Caco-2 (cell line): Measurements from ENCODE around the gene POLE3. TPM values are rescaled to one million over a fixed set of nuclear protein-coding genes. Genes with fewer than 3 reads are reported as not detected.
A peak's percentile ranks its signal among the peaks of the same experiment; 100 is the strongest.
"Not testable (repeated sequence)": the region's sequence is repeated elsewhere in the genome, so short reads cannot be mapped to it uniquely, and the experiment has no call there.

ENCODE experiments used
- BruUV-seq: library from RNA; stranded (reverse); fragments of 400-500 nt; replicated peaks from 2 replicates; lab custom pipeline; 2021; lab: Mats Ljungman, UMichigan
- CTCF ChIA-PET: fragments of 300-600 bp; sonication (Branson Sonifier 250); formaldehyde crosslinking; loops from one replicate; lab custom pipeline; 2022; ENCODE audit warnings: antibody characterized with exemption; lab: Charles Lee
- POLR2A ChIA-PET: fragments of 300-600 bp; sonication (Branson Sonifier 250); formaldehyde crosslinking; loops from one replicate; lab custom pipeline; 2022; ENCODE audit warnings: antibody characterized with exemption; lab: Charles Lee
- DNase-seq, 2 experiments: peaks; one replicate each; pipeline versions ENCODE4 v3.0.0 to v3.0.0-alpha.2; 2020 to 2022
- H3K27me3 ChIP-seq: replicated peaks from 2 replicates; pipeline ENCODE4 v1.6.0; 2011; ENCODE audit warnings: low read length; ENCODE audit not compliant: control insufficient read depth, insufficient read depth
- H3K36me3 ChIP-seq: 2 replicates; pipeline ENCODE4 v1.5.1; 2011; ENCODE audit warnings: low read length; ENCODE audit not compliant: control insufficient read depth, insufficient read depth
- H3K4me1 ChIP-seq: fragments of 250-450 bp; sonication (Bioruptor Pico); 2 replicates; pipeline ENCODE4 v1.5.1; 2020; ENCODE audit warnings: mild to moderate bottlenecking
- H3K4me3 ChIP-seq: 2 replicates; pipeline ENCODE4 v1.5.1; 2011; ENCODE audit warnings: low read depth, mild to moderate bottlenecking, control low read depth, low read length
- H3K9me3 ChIP-seq: fragments of 250-450 bp; sonication (Bioruptor Pico); 2 replicates; pipeline ENCODE4 v1.5.1; 2020; ENCODE audit warnings: mild to moderate bottlenecking, moderate library complexity
- H3K27ac Mint-ChIP-seq: one replicate; pipeline ENCODE4 v1.8.0; 2022; ENCODE audit warnings: mixed read lengths; ENCODE audit not compliant: unreplicated experiment
- H3K27me3 Mint-ChIP-seq: one replicate; pipeline ENCODE4 v1.8.0; 2022; ENCODE audit warnings: mixed read lengths; ENCODE audit not compliant: insufficient read depth, unreplicated experiment
- H3K36me3 Mint-ChIP-seq: one replicate; pipeline ENCODE4 v1.8.0; 2022; ENCODE audit warnings: mild to moderate bottlenecking, mixed read lengths; ENCODE audit not compliant: insufficient read depth, unreplicated experiment
- H3K4me1 Mint-ChIP-seq: one replicate; pipeline ENCODE4 v1.8.0; 2022; ENCODE audit warnings: low read depth, mixed read lengths; ENCODE audit not compliant: unreplicated experiment
- H3K4me3 Mint-ChIP-seq: one replicate; pipeline ENCODE4 v1.8.0; 2022; ENCODE audit warnings: mild to moderate bottlenecking, moderate library complexity, mixed read lengths; ENCODE audit not compliant: unreplicated experiment
- H3K9me3 Mint-ChIP-seq: one replicate; pipeline ENCODE4 v1.8.0; 2022; ENCODE audit warnings: mixed read lengths; ENCODE audit not compliant: unreplicated experiment
- intact Hi-C: fragments of 100-400 bp; cut with micrococcal nuclease; formaldehyde crosslinking; loops from one replicate; pipeline ENCODE4 v1.10.0; 2022; ENCODE audit not compliant: unreplicated experiment
- total RNA-seq: library from RNA; stranded (reverse); gene quantifications from 2 replicates; pipeline ENCODE4 v1.2.3, GENCODE V29; 2022
- TF ChIP-seq, protein P1 (sequence below), 2 experiments: fragments of 200-600 bp in 1 of 2; IDR thresholded peaks; 1 replicate in 1 of 2; 2 replicates in 1 of 2; pipeline versions ENCODE4 v1.5.1 to v1.8.0; 2011 to 2022; ENCODE audit warnings: antibody characterized with exemption in 1 of 2, control low read depth in 1 of 2, inconsistent platforms in 1 of 2, low read depth in 1 of 2, low read length in 1 of 2, mild to moderate bottlenecking in 1 of 2, moderate library complexity in 1 of 2; ENCODE audit not compliant: insufficient read depth in 1 of 2, severe bottlenecking in 1 of 2, unreplicated experiment in 1 of 2

POLE3 gene
- total RNA-seq, 1 experiment from 2014 or later: 57.2 TPM

DNA sequence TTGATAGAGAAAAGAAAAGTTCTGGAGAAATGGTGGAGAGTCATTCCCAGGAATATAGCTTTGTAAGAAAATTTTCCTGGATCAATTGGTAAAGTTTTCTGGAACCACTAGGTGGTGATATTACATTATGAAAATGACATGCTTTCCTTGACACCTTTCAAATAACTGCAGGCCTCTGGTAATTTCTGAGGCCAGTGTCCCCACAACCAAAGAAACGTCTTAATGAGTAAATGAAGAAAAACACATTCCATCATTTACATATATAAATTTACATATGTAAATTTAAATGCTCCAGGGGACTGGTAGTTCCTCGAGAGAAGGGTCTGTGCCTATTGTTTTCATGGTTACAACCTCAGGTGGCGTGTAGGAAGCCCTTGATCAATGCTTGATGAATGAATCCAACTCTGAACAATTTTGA is 35.9 kb upstream of the POLE3 start:
- H3K4me1 Mint-ChIP-seq: peaks cover 6% of the 10 kb centered on the region
- Histone ChIP-seq H3K36me3 (no peaks in the 10 kb centered on the region), H3K9me3 (no peaks in the 10 kb centered on the region), H3K4me1 (0 out of 2 replicates have a peak, but pooled peaks cover 3% of the 10 kb centered on the region), H3K27me3 (no peaks in the 10 kb centered on the region), H3K4me3 (no peak overlapping the region)
- TF ChIP-seq, protein P1, sequence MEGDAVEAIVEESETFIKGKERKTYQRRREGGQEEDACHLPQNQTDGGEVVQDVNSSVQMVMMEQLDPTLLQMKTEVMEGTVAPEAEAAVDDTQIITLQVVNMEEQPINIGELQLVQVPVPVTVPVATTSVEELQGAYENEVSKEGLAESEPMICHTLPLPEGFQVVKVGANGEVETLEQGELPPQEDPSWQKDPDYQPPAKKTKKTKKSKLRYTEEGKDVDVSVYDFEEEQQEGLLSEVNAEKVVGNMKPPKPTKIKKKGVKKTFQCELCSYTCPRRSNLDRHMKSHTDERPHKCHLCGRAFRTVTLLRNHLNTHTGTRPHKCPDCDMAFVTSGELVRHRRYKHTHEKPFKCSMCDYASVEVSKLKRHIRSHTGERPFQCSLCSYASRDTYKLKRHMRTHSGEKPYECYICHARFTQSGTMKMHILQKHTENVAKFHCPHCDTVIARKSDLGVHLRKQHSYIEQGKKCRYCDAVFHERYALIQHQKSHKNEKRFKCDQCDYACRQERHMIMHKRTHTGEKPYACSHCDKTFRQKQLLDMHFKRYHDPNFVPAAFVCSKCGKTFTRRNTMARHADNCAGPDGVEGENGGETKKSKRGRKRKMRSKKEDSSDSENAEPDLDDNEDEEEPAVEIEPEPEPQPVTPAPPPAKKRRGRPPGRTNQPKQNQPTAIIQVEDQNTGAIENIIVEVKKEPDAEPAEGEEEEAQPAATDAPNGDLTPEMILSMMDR (IDR thresholded peaks at IDR 0.05; ENCODE audit: insufficient read depth in 1 of 2, low read depth in 1 of 2, low read length in 1 of 2, severe bottlenecking in 1 of 2, unreplicated experiment in 1 of 2): peak; percentile 11 to 48
- intact Hi-C loops: loop anchor here (2.0 to 5.0 kb wide), 2 partner anchors 61 to 144 kb away; no protein-coding TSS in a partner anchor
- no peak overlapping the region for H3K27ac Mint-ChIP-seq
- ChIA-PET CTCF (interaction anchor here (1.0 to 2.1 kb wide), 10 partner anchors 9 to 210 kb away, joined by 3 to 64 read pairs (median 9); partner anchors contain the start of genes ALAD, CDC26, PRPF4 and RGS3), POLR2A (interaction anchor here (0.8 to 1.2 kb wide), 2 partner anchors 9 to 23 kb away, joined by 3 read pairs; no protein-coding TSS in a partner anchor)
- no peak overlapping the region for H3K4me3 Mint-ChIP-seq
- H3K9me3 Mint-ChIP-seq: no peaks in the 10 kb centered on the region
- no TSS peak for BruUV-seq
- H3K36me3 Mint-ChIP-seq: no peaks in the 10 kb centered on the region
- H3K27me3 Mint-ChIP-seq: no peaks in the 10 kb centered on the region
- peak in 1 of 2 experiments; percentile 49 for DNase-seq

DNA sequence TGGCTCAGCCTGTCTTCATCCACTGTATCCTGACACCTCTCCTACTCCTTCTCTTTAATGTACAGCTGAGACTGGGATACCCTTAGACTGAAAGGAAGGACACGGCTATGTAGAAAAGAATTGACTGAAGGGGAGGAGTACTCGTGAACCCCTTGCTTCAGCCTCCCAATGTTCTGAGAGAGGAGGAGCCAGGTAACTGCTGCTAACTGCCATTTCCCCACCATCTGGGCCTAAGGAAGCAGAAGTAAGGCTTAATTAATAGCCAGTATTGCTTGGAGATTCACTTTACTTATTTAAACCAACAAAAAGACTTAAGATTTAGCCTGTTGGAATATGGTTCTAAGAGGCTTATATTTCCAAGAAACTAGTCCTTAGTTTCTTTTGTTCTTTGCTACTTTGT is 34.3 kb upstream of the POLE3 start:
- no TSS peak for BruUV-seq
- no peak overlapping the region for H3K4me3 ChIP-seq
- H3K36me3 ChIP-seq: no peaks in the 10 kb centered on the region
- H3K27me3 ChIP-seq: no peaks in the 10 kb centered on the region
- Mint-ChIP-seq H3K4me1 (no peaks in the 10 kb centered on the region), H3K4me3 (no peak overlapping the region), H3K27me3 (no peaks in the 10 kb centered on the region), H3K36me3 (no peaks in the 10 kb centered on the region), H3K27ac (no peak overlapping the region), H3K9me3 (no peaks in the 10 kb centered on the region)
- no peaks in the 10 kb centered on the region for H3K9me3 ChIP-seq
- intact Hi-C loops: loop anchor here (5.0 kb wide), 1 partner anchor 63 kb away; no protein-coding TSS in a partner anchor
- TF ChIP-seq, protein P1 (IDR thresholded peaks at IDR 0.05; ENCODE audit: insufficient read depth in 1 of 2, low read depth in 1 of 2, low read length in 1 of 2, severe bottlenecking in 1 of 2, unreplicated experiment in 1 of 2): no peak
- CTCF ChIA-PET: no interaction called here
- H3K4me1 ChIP-seq: 0 out of 2 replicates have a peak, but pooled peaks cover 3% of the 10 kb centered on the region
- DNase-seq: no peak
- POLR2A ChIA-PET: no interaction called here

DNA sequence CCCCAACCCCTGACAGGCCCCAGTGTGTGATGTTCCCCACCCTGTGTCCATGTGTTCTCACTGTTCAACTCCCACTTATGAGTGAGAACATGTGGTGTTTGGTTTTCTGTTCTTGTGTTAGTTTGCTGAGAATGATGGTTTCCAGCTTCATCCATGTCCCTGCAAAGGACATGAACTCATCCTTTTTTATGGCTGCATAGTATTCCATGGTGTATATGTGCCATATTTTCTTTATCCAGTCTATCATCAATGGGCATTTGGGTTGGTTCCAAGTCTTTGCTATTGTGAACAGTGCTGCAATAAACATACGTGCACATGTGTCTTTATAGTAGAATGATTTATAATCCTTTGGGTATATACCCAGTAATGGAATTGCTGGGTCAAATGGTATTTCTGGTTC is 27.2 kb upstream of the POLE3 start:
- H3K36me3 ChIP-seq, CTCF ChIA-PET: not testable (repeated sequence)

More for the DNA sequence above, 27.2 kb upstream of the POLE3 start:
- Mint-ChIP-seq H3K36me3 (peaks cover 14% of the 10 kb centered on the region), H3K4me1 (peaks cover 12% of the 10 kb centered on the region), H3K9me3 (peaks cover 11% of the 10 kb centered on the region)
- H3K9me3 ChIP-seq, H3K4me3 ChIP-seq, POLR2A ChIA-PET, DNase-seq, BruUV-seq, intact Hi-C loops, H3K27me3 Mint-ChIP-seq, H3K4me3 Mint-ChIP-seq, H3K27me3 ChIP-seq, H3K4me1 ChIP-seq, H3K27ac Mint-ChIP-seq: not testable (repeated sequence)
